Endothelial cell of hepatic sinusoid (primary cell): ENCODE data around the gene CDH16.

ENCODE experiments used
- in situ Hi-C: cut with HindIII; loops from 2 replicates; pipeline ENCODE4 v1.10.0; 2017; ENCODE audit warnings: low sequenced_read_pairs

Gene CDH16

GRCh38 chr16:66914541-66914940 is 4.1 kb downstream of the CDH16 start:
- in situ Hi-C loops, result no loop called here

GRCh38 chr16:66913711-66914110 is 5.0 kb downstream of the CDH16 start:
- in situ Hi-C loops, result no loop called here

GRCh38 chr16:66913081-66913480 is 5.6 kb downstream of the CDH16 start:
- in situ Hi-C loops, result no loop called here

DNA sequence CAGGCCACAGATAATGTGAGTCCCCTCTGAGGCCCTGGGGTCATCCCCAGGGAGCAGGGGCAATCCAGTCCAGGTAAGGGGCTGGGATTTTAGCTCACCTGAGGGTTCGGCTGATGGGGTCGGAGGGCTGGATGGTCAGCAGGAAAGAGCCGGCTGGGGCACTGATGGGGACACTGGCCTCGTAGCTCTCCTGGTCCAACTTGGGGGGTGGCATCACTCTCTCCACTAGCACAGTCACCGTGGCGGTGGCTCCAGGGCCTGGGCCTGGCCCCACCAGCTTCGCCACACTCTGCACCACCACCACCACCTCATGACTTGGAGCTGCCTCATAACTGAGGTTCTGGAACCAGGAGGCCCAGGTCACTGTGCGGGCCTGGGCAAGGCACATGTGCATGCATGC is 6.9 kb downstream of the CDH16 start:
- in situ Hi-C loops, result no loop called here

DNA sequence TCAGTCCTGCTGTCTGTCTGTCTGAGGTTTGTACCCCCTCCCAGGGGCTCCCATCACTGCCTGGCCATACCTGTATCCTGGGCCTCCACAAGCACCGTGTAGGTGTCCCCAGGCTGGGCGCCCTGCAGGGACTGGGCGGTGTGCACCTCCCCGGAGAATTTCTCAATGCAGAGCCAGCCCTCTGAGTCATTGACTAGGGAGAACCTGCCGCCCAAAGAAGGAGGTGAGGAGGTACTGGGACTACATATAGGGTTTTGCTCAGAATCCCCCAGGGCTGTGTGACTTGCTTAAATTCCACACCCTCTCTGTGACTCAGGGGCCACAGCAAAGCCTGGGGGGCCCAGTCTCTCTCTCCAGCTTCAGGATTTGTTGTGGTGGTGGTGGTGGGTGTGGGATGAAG is 7.6 kb downstream of the CDH16 start:
- in situ Hi-C loops, result no loop called here

DNA sequence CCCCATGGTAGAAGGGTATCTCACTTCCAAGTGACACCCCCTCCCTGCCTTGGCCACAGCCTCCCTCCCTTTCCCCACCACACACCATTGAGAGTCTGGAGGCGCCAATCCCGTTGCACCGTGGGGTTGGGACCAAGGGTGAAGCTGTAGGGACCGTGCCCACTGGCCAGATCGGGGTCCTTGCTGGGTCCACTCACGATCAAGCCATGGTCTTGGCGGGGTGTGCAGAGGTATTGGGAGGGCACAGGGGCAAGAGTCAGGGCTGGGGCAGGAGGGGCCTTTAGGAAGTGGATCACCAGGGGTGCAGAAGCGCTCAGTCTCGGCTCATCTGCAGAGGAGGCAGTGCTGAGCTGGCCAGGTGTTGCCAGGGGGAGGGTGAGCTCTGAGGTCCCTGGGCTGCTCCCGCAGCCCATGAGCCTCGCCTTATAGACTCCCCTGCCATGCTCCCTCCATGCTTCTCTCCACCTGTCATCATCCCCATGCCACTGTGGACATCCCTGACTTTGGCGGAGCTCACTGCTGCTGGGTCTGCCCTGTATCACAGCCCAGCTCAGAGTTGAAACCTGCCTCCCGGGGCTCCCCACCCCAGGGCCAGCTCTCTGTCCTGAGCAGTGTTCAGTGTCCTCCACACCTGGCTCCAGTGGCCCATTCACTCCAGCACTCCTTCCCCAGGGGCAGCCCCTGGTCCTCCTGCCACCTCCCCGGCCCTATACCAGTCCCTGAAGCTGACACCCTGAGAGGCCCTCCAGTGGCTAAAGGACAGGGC is 8.3 kb downstream of the CDH16 start:
- in situ Hi-C loops, result no loop called here

DNA sequence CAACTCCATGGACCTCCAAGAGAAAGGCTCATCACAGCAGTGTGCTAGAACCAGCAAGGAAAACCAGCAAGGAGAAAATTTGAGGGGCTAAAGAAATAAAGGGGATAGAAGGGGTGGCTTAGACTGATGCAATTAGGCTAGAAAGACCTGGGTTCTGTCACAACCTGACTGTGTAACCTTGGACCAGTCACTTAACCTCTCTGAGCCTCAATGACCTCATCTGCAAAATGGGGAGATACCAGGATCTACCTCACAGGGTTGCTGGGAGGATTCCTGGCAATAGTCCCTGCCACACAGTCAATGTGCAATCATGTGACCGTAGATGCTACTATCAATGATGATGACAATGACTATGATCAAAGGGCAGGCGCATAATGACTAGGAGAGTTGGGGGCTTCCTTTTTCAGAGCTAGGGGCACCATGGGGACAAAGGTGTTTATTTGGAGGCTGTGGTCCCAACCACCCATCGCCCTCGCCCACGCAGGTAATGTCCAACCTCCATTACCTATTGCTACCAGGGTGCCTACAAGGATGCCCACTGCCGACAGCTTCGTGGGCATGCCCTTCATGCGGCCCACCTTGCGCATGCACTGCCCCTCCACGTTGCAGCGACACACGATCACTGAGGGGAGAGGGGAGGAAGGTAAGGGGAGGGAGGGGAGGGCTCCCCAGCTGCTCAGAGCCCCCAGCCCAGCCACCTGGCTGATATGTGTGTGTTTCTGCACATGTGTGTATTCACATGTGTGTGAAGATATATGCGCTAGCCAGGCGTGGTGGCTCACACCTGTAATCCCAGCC is 9.7 kb downstream of the CDH16 start:
- in situ Hi-C loops, result loop anchor here (5.0 kb wide), 1 partner anchor 68 kb away; no protein-coding TSS in a partner anchor

- in situ Hi-C loops, result loop anchor here (5.0 kb wide), 1 partner anchor 69 kb away; no protein-coding TSS in a partner anchor
Observed at GRCh38 chr16:66908116-66908515, 10.6 kb downstream of the CDH16 start.

DNA sequence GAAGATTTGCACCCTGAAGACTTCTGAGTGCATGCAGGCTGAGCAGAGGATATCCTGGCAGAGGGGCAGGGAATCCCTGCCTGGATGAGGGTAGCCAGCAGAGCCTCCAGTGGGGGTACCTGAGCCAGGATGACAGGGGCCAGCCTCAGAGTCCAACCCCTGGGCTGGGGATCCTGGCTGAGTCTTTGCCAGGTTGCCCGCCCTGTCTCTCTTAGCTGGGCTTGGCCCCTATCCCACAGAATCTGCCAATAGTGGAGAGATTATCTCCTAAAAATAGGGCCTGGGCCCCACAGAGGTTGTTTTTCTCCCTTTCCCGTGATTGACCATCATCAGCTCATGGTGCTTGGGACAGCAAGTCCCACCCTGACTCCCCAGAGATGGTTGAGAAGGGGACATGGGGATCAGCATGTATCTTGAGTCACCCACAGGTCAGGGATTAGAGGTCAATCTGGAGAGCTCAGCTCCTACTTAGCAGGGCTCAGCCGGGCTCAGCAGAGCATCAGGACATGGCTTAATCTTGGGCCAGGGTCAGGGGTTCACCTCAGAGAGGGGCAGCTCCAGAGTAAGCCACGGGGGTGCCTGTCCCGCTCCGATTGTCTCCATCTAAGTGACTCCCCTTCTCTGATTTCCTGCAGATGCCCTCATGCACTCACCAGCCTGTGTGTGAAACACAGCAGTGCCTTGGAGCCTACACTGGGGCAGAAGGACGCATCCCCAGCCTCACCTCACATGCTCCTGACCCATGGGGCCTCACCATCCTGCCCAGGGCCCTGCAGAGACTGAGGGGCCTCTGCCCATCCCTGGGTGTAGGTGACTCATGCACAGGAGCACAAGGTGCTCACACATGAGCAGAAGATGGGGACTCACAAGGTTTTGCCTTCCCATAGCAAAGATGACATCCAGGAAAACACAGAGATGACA is 11.5 kb downstream of the CDH16 start:
- in situ Hi-C loops, result loop anchor here (5.0 kb wide), 1 partner anchor 70 kb away; no protein-coding TSS in a partner anchor

DNA sequence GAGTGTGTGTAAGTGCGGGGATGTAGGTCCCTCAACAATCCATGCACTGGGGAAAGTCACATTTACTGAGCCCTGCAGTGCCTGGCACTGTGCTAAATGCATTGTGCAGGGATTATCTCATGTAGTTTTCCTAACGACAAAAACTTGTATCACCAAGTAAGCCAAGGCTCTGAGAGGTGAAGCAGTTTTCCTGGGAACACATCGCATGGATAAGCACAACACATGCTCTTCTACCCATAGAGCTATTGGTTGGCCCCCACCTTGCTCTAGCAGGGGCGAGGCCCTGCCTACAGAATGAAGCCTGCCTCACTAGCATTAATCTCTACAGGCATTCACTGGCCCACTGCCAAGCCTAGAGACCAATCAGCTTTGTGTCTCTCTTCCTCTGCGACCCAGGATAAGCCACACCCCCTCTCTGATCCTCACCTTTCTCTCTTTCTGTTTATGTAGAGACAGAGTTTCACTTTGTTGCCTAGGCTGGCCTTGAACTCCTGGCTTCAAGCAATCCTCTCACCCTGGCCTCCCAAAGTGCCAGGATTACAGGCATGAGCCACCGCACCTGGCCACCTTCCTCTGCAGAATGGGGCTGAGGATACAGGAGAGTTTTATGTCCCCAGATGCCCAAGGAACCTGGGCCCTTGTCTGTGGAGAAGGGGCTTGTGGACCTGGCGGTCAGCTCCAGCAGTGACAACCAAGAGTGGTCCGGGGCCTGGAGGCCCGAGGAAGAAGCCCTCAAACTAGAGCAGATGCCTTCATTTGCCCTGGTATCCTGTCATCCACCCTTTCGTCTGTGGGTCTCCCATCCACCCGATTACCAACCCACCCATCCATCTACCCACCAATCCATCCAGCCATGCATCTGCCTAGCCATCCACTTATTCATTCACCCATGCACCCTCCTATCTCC is 12.8 kb downstream of the CDH16 start:
- in situ Hi-C loops, result loop anchor here (5.0 kb wide), 1 partner anchor 71 kb away; no protein-coding TSS in a partner anchor

DNA sequence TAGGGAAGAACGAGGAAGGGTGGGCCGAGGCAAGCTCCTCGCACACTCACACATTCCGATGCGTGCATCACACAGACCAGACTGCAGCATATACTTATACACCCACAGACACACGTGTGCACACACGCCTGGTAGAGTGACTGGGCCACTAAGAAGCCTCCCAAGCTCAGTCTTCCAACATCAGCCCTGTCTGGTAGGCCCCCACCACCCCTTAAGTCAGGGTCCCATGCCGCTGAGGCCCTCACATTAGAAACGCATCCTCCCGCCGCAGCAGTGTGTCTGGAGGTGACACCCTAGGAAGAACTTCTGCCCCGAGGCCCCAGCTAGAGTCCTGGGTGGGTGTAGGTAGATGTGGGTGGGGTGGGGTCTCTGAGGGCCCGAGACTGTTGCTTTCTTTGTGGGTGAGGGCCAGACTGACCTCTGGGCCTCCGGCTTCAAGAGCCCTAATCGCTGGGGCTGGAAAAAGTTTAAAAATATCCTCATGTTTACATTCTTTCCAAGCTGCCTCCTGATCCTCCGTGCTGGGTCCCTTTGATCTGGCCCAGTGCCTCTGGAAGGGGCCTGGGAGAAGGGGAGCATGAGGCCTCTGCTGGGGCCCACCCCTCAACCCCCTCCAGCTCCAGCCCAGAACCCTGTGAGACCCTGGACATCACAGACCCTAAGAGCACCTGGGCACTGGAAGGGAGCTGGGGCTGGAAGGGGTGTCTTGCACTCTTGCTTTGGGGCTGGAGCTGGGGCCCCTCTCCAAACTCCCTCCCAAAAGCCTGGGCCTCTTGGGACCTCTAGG is 13.6 kb downstream of the CDH16 start:
- in situ Hi-C loops, result loop anchor here (5.0 kb wide), 1 partner anchor 72 kb away; no protein-coding TSS in a partner anchor

GRCh38 chr16:66904428-66904845 is 14.2 kb downstream of the CDH16 start:
- in situ Hi-C loops, result no loop called here

DNA sequence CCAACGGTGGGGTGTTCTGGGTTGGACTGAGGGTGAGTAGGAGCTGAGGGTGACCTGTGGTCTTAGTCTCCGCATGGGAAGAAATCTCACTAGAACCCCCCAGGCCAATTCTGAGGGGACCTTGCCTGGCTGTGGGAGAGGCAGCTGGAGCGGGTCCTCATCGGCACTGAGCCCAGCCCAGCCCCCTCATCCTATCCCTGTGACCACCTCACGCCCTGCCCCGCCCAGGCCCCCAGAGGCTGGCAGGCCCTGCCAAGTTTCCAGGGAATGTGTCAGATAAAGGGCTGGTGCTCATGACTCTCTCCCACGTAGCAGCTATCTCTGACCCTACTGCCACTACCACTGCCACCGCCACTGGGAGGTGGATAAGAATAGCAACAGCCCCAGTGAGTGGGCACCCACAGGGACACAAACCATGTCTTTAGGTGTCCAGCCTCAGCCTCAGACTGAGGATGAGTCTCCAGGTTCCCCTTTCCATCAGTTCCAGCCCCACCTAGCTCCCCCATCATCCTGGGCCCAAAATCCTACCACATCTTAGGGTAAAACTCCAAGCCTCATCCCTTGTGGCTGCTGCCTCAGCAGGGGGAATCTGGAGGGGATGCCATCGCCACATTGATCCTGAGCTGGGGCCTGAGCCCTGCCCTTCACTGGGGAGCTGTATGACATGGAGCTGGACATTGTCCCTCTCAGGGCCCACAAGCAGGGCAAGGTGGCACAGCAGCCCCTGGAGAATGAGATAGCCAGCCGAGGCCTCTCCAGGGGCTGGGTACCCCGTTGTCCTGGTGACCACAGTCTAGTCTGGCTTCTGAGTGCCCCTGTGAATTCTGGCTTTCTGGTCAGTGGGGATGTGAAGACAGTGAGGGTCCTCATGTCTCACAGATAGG is 14.9 kb downstream of the CDH16 start:
- in situ Hi-C loops, result no loop called here

- in situ Hi-C loops, result no loop called here
Observed at GRCh38 chr16:66902648-66903543, 15.8 kb downstream of the CDH16 start.

GRCh38 chr16:66901626-66902025 is 17.1 kb downstream of the CDH16 start:
- in situ Hi-C loops, result no loop called here

DNA sequence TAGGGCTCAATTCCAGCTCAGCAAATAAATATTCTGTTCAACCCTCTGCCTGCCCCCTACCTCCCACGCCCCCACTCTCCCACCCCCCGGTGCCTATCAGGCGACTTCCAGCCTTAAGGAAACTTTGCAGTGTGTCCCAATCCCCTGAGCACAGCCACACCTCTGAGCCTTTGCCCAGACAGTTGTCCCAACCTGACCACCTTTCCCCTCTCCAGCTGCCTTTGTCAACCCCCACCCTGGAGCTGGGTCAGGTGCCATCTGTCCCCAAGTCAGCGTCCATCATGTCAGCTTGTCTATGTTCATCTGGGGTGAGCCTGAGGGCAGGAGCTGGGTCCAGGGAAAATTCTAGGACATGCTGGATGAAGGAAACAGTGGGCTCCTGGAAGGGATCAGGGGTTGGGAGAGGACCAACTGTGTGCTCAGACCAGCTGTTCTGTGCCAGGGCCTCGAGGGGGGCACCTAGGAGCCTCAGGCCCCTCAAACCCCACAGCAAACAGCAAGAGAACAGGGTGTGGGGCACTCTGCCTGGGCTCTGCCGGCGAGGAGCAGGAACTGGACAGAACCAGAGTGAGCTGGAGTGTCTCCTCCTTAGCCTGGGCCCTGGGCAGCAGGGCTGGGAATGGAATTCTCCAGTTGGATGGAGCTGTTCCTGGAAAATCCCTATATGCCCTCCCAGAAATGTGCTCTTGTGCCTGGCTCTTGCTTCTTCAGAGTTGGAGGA is 17.8 kb downstream of the CDH16 start:
- in situ Hi-C loops, result no loop called here
